Kasumi-1 (cell line): Measurements from ENCODE around the gene SBF2.

Experiments
- DNase-seq, 2 experiments: peaks; one replicate each; lab custom pipeline; 2025; lab: John Stamatoyannopoulos, UW

The SBF2 gene

GRCh38 chr11:9815486-9816136 is 478.4 kb downstream of the SBF2 start:
- no peak for DNase-seq

GRCh38 chr11:9814108-9814507 is 479.9 kb downstream of the SBF2 start:
- DNase-seq: no peak

GRCh38 chr11:9808943-9809342 is 485.1 kb downstream of the SBF2 start:
- no peak for DNase-seq

- DNase-seq: no peak
These were observed 486.9 kb downstream of the SBF2 start for GRCh38 chr11:9806946-9807687.

- DNase-seq: no peak
These were observed 489.6 kb downstream of the SBF2 start for GRCh38 chr11:9804419-9804902.

GRCh38 chr11:9803685-9804418 is 490.2 kb downstream of the SBF2 start:
- DNase-seq: no peak

GRCh38 chr11:9802291-9802861 is 491.6 kb downstream of the SBF2 start:
- no peak for DNase-seq

- no peak for DNase-seq
These were observed 494.1 kb downstream of the SBF2 start for GRCh38 chr11:9799886-9800285.

GRCh38 chr11:9797300-9797699 is 496.7 kb downstream of the SBF2 start:
- DNase-seq: no peak

GRCh38 chr11:9796854-9797253 is 497.2 kb downstream of the SBF2 start:
- DNase-seq: no peak

- no peak for DNase-seq
These were observed 497.8 kb downstream of the SBF2 start for GRCh38 chr11:9796266-9796665.

GRCh38 chr11:9790703-9791102 is 503.3 kb downstream of the SBF2 start:
- DNase-seq: no peak

- no peak for DNase-seq
These were observed 504.1 kb downstream of the SBF2 start for GRCh38 chr11:9789910-9790309.

- no peak for DNase-seq
These were observed 506.0 kb downstream of the SBF2 start for GRCh38 chr11:9787981-9788521.

- no peak for DNase-seq
These were observed 506.8 kb downstream of the SBF2 start for GRCh38 chr11:9787260-9787659.

GRCh38 chr11:9784602-9785315 is 509.3 kb downstream of the SBF2 start:
- no peak for DNase-seq

- DNase-seq: no peak
These were observed 510.0 kb downstream of the SBF2 start for GRCh38 chr11:9783986-9784385.

- DNase-seq: no peak
These were observed 513.1 kb downstream of the SBF2 start for GRCh38 chr11:9780929-9781328.

- DNase-seq: no peak
These were observed 516.5 kb downstream of the SBF2 start for GRCh38 chr11:9777525-9777924.

GRCh38 chr11:9777066-9777465 is 517.0 kb downstream of the SBF2 start:
- no peak for DNase-seq

- no peak for DNase-seq
These were observed 517.8 kb downstream of the SBF2 start for GRCh38 chr11:9776203-9776602.

GRCh38 chr11:9775398-9775779 is 518.6 kb downstream of the SBF2 start:
- no peak for DNase-seq
